ENCODE measurements around the gene UMODL1. TPM values are rescaled to one million over a fixed set of nuclear protein-coding genes. Genes with fewer than 3 reads are reported as not detected.

The UMODL1 gene
- total and polyA plus RNA-seq, 2 experiments from 2014 or later, result 0.15 to 0.47 TPM

DNA sequence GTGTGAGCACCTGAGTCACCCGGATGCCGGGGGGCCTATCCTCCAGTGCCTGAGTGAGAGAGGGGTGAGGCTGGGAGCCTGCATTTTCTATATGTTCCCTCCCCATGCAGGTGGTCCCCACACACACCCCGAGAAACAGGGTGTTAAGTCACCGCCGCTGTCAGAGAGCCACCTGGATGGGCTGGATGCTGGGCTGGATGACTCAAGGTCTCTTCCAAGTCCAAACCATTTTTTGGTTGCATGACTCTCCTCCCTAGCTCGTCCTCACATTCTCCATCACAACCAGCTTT is 2.9 kb upstream of the UMODL1 start:
- Histone ChIP-seq H3K79me2 (no peaks in the 10 kb centered on the region), H3K9me2 (replicated peaks; ENCODE audit: insufficient read depth) (no peaks in the 10 kb centered on the region), H3K36me3 (replicated peaks; ENCODE audit: insufficient read depth, low read depth) (no peaks in the 10 kb centered on the region), H4K20me1 (ENCODE audit: insufficient read depth, poor library complexity, severe bottlenecking) (no peaks in the 10 kb centered on the region), H3K4me3 (no peak overlapping the region), H3K9me3 (ENCODE audit: low read depth) (no peaks in the 10 kb centered on the region), H3K27ac (no peak overlapping the region), H3K4me1 (ENCODE audit: insufficient read depth) (no peaks in the 10 kb centered on the region), H2AFZ (no peak overlapping the region), H3K4me2 (no peak overlapping the region), H3K27me3 (no peaks in the 10 kb centered on the region)
- WGBS (ENCODE audit: low lambda C conversion rate, missing lambda C conversion rate), result 96% methylated on average over 6 of the region's 6 CpGs
- DNase-seq (ENCODE audit: low spot score), result no peak
- TF ChIP-seq, protein P1, sequence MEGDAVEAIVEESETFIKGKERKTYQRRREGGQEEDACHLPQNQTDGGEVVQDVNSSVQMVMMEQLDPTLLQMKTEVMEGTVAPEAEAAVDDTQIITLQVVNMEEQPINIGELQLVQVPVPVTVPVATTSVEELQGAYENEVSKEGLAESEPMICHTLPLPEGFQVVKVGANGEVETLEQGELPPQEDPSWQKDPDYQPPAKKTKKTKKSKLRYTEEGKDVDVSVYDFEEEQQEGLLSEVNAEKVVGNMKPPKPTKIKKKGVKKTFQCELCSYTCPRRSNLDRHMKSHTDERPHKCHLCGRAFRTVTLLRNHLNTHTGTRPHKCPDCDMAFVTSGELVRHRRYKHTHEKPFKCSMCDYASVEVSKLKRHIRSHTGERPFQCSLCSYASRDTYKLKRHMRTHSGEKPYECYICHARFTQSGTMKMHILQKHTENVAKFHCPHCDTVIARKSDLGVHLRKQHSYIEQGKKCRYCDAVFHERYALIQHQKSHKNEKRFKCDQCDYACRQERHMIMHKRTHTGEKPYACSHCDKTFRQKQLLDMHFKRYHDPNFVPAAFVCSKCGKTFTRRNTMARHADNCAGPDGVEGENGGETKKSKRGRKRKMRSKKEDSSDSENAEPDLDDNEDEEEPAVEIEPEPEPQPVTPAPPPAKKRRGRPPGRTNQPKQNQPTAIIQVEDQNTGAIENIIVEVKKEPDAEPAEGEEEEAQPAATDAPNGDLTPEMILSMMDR (IDR thresholded peaks at IDR 0.05; ENCODE audit: poor library complexity), result no peak
- TF ChIP-seq EZH2phosphoT487 (IDR thresholded peaks at IDR 0.05; ENCODE audit: low read depth, severe bottlenecking, unreplicated experiment) (no peak), EZH2 (IDR thresholded peaks at IDR 0.05; ENCODE audit: borderline replicate concordance) (no peak)

DNA sequence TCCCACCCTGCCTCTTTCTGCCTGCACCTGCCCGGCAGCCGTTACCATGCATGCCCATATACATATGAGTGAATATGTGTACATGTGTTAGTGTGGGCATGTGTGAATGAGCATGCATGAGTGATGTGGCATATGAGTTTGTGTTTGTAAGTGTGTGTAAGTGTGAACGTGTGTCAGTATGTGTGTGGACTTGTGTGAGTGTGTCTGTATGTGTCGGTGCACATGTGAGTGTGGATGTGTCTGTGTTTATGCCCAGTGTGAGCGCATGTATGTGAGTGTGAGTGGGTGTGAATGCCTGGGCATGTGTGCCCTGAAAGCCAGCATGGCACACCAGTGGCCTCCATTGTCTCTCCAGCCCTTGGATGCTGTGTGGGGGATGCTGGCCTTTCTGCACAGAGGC is 2.5 kb upstream of the UMODL1 start:
- no peak overlapping the region for H3K4me3 ChIP-seq
- H3K27ac ChIP-seq, result no peak overlapping the region
- no peaks in the 10 kb centered on the region for H3K4me1 ChIP-seq (ENCODE audit: insufficient read depth)
- no peaks in the 10 kb centered on the region for H3K9me2 ChIP-seq (replicated peaks; ENCODE audit: insufficient read depth)
- TF ChIP-seq, protein P1 (IDR thresholded peaks at IDR 0.05; ENCODE audit: poor library complexity), result no peak
- no peak for TF ChIP-seq EZH2 (IDR thresholded peaks at IDR 0.05; ENCODE audit: borderline replicate concordance)
- no peak for TF ChIP-seq EZH2phosphoT487 (IDR thresholded peaks at IDR 0.05; ENCODE audit: low read depth, severe bottlenecking, unreplicated experiment)
- no peaks in the 10 kb centered on the region for H3K27me3 ChIP-seq
- 93% methylated on average over 5 of the region's 5 CpGs for WGBS (ENCODE audit: low lambda C conversion rate, missing lambda C conversion rate)
- no peaks in the 10 kb centered on the region for H4K20me1 ChIP-seq (ENCODE audit: insufficient read depth, poor library complexity, severe bottlenecking)
- H2AFZ ChIP-seq, result no peak overlapping the region
- no peaks in the 10 kb centered on the region for H3K36me3 ChIP-seq (replicated peaks; ENCODE audit: insufficient read depth, low read depth)
- no peaks in the 10 kb centered on the region for H3K79me2 ChIP-seq
- no peak for DNase-seq (ENCODE audit: low spot score)
- no peaks in the 10 kb centered on the region for H3K9me3 ChIP-seq (ENCODE audit: low read depth)
- H3K4me2 ChIP-seq, result no peak overlapping the region

DNA sequence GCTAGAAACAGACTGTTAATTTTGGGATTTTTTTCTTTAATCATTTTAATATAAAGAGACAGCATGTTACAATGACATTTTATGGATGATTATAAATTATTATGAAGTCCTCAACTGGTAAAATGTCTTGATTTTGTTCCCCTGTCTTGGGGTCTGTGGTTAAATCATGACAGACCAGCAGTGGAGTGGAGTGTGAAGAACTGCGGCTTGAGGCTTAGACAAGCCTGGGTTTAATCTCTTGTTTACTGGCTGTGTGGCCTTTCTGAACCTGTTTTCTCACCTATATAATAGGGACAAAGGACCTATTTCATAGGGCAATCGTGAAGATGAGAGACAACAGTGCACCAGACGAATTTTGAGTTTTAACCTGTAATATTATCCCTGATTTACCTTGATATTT is 1.8 kb upstream of the UMODL1 start:
- no peak overlapping the region for H3K4me2 ChIP-seq
- H3K36me3 ChIP-seq (replicated peaks; ENCODE audit: insufficient read depth, low read depth), result no peaks in the 10 kb centered on the region
- no peaks in the 10 kb centered on the region for H3K4me1 ChIP-seq (ENCODE audit: insufficient read depth)
- H3K27ac ChIP-seq, result no peak overlapping the region
- H3K27me3 ChIP-seq, result no peaks in the 10 kb centered on the region
- no peaks in the 10 kb centered on the region for H3K9me3 ChIP-seq (ENCODE audit: low read depth)
- H3K4me3 ChIP-seq, result no peak overlapping the region
- no peak for TF ChIP-seq EZH2 (IDR thresholded peaks at IDR 0.05; ENCODE audit: borderline replicate concordance)
- TF ChIP-seq, protein P1 (IDR thresholded peaks at IDR 0.05; ENCODE audit: poor library complexity), result no peak
- no peak for TF ChIP-seq EZH2phosphoT487 (IDR thresholded peaks at IDR 0.05; ENCODE audit: low read depth, severe bottlenecking, unreplicated experiment)
- 64% methylated on average over 3 of the region's 3 CpGs for WGBS (ENCODE audit: low lambda C conversion rate, missing lambda C conversion rate)
- DNase-seq (ENCODE audit: low spot score), result no peak
- H3K79me2 ChIP-seq, result no peaks in the 10 kb centered on the region
- no peak overlapping the region for H2AFZ ChIP-seq
- no peaks in the 10 kb centered on the region for H4K20me1 ChIP-seq (ENCODE audit: insufficient read depth, poor library complexity, severe bottlenecking)
- no peaks in the 10 kb centered on the region for H3K9me2 ChIP-seq (replicated peaks; ENCODE audit: insufficient read depth)

DNA sequence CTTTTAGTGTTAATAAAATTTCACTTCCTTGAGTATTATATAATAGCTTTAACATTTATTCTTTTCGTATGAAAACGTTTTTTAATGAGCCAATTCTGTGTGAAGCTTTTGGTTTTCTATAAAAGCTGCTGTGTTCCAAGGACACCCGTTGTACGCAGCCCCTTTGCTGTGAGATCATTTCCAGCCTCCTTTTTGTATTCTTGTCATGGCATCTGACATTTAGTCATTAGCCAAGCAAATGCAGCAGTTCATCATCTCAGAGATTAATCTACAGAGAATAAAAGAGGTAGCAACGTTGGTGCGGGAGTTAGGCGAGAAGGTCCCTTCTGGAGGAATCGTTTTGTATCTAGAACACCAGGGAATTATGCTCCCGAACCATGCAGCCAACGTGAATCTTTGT is 1.3 kb upstream of the UMODL1 start:
- DNase-seq (ENCODE audit: low spot score), result no peak
- TF ChIP-seq, protein P1 (IDR thresholded peaks at IDR 0.05; ENCODE audit: poor library complexity), result no peak
- TF ChIP-seq EZH2phosphoT487 (IDR thresholded peaks at IDR 0.05; ENCODE audit: low read depth, severe bottlenecking, unreplicated experiment) (no peak), EZH2 (IDR thresholded peaks at IDR 0.05; ENCODE audit: borderline replicate concordance) (no peak)
- H3K36me3 ChIP-seq (replicated peaks; ENCODE audit: insufficient read depth, low read depth), result no peaks in the 10 kb centered on the region
- H4K20me1 ChIP-seq (ENCODE audit: insufficient read depth, poor library complexity, severe bottlenecking), result no peaks in the 10 kb centered on the region
- no peak overlapping the region for H3K4me2 ChIP-seq
- 77% methylated on average over 10 of the region's 10 CpGs for WGBS (ENCODE audit: low lambda C conversion rate, missing lambda C conversion rate)
- H3K27ac ChIP-seq, result no peak overlapping the region
- no peaks in the 10 kb centered on the region for H3K4me1 ChIP-seq (ENCODE audit: insufficient read depth)
- H3K9me3 ChIP-seq (ENCODE audit: low read depth), result no peaks in the 10 kb centered on the region
- no peaks in the 10 kb centered on the region for H3K79me2 ChIP-seq
- H3K4me3 ChIP-seq, result no peak overlapping the region
- no peaks in the 10 kb centered on the region for H3K27me3 ChIP-seq
- H3K9me2 ChIP-seq (replicated peaks; ENCODE audit: insufficient read depth), result no peaks in the 10 kb centered on the region
- no peak overlapping the region for H2AFZ ChIP-seq
